Pons (tissue), 1 donor: ENCODE results near the gene KCNH5.

Source experiments
- DNase-seq: peaks from one replicate; pipeline ENCODE4 v3.0.0-alpha.2; 2016; ENCODE audit warnings: low spot score

Gene KCNH5

DNA sequence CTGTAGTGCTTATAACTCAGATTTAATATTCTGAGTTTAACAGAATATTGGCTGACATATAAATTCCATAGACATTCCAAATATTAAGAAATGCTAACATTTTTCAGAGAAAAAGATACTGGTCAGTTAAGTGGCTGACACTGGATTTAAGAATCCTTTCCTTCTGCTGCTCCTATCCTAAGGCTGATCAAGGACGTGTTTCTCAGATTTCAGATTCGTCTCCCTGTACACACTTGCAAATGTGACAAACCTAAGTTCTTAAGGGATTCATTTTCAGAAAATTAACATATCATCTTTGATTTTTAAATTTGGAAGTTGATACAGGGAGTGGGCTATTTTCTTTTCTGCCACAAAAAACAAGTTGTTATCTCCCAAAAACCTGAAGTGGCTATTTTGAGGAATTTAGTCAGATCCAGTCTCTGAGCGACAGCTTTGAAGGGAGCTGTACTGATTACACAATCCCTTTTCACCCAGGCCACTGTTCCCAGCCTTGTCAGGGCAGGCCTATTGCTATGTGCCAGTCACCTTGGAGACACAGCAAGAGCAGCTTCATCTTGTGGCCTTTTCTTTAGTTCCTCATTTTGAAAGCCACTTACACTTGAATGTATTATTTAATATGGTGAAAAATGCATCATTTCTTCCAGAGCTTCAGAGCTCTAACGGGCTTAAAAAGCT is 370.6 kb downstream of the KCNH5 start:
- DNase-seq, result no peak

DNA sequence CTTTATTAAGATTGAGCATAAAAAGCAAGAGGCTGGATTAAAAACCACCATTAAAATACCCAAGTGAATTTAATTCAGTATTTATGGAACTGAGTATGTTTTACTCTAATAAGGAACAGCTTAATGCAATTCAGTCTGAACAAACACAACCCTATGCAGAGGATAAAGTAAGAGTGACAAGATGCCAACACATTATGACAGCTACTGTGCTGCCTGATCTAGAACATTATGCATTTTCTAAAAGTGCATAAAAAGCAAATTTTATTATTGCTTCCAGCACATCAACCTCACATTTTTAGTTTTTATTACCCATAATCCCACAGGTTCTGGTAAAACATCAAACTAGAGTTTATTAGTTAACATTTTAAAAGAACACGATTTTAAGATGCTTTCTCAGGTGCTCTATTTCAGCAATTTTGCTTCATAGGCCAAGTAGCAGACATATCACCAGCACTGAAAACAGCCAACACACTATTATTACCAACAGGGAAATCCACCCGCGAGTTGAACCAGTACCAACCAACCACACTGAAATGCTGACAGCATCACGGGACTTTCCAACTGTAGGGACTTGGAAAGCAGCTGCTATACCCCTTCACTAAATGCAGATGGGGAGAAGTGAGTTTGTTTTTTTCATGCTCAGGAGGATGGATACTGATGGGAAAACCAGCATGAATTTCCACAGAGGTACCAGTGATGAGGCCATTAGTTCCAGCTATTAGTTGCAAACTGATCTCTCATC is 372.1 kb downstream of the KCNH5 start:
- no peak for DNase-seq

GRCh38 chr14:62670526-62670925 is 374.7 kb downstream of the KCNH5 start:
- no peak for DNase-seq

DNA sequence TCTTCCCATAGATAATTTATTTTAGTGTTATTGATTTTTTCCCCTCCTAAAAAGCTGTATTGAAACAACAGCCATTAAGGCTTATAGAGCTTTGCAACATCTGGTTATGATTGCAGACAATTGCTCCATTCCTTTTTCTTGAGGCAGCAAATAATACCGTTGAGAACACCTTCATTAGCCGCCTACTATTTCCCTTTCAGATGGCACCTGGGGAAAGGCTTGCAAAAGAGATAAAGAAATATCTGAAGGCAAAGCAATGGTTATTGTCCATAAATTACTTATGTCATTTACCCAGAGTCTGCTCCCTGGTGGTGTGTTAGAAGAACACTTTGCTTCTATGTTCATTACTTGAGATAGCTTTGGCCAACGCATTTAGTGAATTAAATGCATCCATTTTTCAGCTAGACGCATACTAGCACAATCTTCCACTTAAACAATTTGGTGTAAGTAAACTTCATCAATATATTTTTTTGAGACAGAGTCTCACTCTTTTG is 377.8 kb downstream of the KCNH5 start:
- no peak for DNase-seq

DNA sequence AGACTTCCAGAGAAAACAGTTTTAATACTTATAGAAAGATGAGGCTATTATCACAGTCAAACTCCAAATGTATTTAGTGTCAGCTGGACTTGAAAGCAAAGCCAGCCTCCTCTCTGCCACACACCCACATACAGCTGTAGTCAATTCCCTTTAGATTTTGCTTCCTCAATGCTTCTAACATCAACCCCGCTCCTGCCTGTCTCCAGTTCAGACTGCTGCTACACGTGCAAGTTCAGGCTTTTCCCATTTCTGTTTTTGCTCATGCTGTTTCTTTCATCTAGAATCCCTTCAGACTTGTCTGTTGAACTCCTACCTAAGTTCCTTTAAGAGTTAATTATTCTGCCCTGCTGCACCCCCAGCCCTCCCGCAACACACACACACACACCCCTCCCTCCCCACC is 380.0 kb downstream of the KCNH5 start:
- no peak for DNase-seq

DNA sequence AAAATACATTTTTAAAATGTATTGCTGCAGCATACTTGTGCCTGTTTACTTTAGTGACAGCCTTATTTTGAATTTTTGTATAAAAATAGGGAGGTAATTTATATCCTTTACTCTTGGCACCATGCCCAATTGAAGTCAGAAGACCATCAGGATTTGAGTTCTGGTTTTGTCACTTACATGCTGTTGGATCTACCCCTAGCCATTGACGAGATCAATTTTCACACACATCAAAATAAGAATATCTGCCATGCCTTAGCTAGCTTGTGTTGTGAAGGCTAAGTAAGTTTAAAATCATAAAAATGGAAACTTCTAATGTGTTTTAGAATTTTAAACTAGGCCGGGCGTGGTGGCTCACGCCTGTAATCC is 381.8 kb downstream of the KCNH5 start:
- DNase-seq, result no peak

DNA sequence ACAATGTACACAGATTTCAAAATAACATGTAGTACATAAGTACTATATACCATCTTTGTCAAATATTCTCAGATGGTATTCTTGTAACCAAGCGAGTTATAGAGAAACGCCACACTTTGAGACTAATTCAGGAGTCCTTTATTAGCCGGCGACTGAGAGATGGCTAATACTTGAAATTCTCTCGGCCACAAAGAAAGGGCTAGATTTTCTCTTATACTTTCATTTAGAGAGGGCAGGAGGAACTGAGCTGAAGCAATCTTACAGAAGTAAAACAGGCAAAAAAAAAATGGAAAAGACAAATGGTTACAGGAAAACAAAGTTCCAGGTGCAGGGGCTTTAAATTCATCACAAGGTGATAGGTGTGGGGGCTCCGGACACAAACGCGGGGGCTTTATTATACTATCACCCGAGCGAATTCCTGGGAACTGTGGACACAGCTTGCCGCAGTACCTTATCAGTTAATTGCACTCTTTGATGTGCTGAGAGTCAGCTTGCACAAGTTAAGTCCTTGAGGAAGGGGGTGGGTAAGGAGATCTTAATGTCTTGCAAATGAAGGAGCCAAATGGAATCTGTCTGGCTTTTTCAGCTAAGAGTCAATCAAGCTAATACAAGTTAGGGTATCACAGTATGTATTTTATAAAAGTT is 382.3 kb downstream of the KCNH5 start:
- no peak for DNase-seq

DNA sequence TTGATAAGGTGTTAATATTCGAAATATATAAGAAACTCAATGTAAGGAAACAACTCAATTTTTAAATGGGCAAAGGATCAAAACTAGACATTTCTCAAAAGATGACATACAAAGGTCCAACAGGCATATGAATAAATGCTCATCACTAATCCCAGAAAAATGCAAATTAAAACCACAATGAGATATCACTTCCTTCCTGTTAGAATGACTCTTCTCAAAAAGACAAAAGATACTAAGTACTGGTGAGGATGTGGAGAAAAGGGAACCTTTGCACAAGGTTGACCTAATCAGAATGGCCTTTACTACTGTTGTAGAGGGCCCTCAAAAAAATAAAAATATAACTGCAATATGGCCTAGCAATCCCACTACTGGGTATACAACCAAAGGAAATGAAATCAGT is 383.4 kb downstream of the KCNH5 start:
- no peak for DNase-seq

DNA sequence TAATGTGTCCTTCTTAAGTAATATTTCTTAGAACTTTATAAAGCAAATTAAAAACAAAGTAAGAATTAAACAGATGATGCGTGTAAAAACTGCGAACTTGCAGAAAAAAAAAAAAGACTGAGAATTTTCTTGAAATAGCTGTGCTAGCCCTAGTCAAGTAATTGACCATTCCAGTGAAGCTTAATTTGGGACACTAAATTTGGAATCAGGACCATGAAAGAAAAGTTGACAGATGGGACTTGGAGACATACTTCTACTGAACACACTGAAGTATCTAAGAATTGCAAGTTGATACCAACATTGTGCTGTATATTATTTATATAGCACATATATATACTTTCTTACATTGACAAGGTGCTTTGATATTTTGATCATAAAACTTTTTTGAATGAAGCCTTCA is 386.6 kb downstream of the KCNH5 start:
- no peak for DNase-seq

DNA sequence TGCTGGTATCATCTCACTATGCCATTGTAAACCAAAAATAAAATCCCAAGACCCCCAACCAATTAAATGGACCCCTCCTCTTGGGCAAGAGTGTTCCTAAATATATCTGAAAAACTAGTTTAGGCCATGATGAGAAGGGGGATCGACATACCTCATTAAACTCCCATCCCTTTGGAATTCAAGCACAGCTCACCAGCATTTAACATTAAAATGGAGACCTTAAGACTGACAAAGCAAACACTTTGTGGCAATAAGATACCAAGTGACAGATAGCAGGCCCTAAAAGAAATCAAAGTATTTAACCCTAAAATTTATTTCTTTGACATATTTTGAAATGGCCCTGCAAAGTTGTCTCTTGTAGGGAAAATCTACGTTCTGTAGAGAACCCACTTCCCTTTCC is 387.9 kb downstream of the KCNH5 start:
- no peak for DNase-seq

- no peak for DNase-seq
These were observed 390.1 kb downstream of the KCNH5 start for GRCh38 chr14:62655166-62655565.

- DNase-seq, result peak; percentile 5
These were observed 390.6 kb downstream of the KCNH5 start for GRCh38 chr14:62654641-62655040.
